HG02884 (cell line): Measurements from ENCODE around the gene CAT.

Experiments used
- ATAC-seq: cut with Tn5 transposase; IDR thresholded peaks from one replicate; pipeline ENCODE4 v1.9.1; 2021; ENCODE audit warnings: mild to moderate bottlenecking, moderate library complexity; ENCODE audit not compliant: unreplicated experiment

Gene CAT

DNA sequence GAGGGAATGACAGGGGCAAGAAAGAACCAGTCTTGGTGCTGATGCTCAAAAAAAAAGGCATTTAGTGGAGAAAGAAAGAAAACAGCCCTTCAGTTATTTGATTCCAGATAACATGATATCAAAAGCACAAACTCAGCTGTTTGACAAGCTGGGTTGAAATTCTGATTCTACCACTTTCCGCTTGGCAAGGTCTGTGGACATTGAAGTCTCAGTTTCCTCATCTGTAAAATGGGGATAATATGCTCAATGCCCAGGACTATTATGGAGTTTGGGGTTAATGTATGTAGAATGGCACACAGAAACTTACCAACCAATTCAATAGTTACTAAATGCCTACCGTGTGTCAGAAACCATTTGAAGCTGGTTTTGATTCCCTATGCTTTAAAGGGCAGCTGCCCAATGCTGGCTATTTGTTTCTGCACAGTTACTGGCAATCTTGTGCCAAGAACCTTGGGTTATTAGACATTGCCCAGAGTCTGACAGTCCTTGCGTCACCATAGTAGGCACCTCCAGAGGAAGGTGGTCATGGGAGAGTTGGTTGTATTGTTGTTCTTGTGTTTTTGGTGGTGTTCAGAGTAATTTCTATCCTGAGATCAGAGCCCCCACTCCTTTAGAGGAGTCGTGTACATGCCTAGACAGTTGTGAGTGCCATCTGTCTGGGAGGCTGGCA, 55.3 kb downstream of the CAT start:
- ATAC-seq: no peak

DNA sequence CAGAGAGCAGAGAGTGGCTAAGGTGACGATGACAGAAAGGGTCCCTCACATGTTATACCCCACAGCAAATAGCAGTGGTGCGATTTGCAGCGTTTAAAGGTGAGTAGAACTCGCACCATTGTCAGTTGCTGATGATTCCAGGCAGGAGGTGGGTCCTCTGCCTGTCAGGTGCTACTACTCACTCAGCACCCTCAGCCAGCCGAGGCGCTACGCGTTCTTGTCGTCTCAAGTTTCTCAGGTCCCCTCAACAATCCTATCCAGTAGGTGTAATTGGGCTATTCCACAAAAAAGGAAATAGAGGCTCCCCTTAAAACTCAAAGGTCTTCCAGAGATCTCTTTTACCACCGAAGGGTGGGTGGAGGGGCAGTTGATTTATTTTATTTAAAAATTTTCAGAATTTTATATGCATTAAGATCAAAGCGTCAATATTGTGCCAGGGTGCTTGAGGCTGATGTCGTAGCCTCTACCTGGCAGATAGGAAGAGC, 56.5 kb downstream of the CAT start:
- no peak for ATAC-seq

DNA sequence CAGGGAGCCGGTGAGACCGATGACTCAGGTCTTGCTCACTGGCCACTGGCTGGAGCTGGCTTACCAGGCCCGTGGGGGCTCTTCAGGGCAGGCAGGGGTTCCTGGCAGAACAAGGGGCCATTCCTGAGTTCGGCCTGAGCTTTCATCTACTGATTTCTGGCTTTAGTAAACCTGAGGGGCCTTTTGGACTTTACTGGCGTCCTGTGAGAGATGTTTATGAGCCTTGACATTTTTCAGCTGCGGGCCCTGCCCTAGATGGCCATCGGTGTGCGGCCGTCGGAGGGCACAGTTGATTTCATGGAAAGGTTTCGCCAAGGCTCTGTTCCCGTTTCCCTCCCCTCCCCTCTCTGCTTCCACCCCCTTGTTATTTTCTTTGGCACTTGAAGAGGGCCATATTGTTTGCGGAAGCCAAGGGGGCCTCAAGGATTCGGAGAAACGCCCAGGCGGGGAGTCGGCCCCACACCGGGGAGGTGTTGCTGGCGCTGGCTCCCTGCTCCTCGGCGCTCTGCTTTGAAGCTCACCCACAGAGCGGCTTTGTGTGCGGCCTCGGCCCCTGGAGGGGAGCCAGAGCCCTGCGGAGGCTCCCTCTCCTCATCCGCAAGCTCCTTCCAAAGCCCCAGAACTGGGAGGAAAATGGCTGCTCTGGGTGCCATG, 57.1 kb downstream of the CAT start:
- no peak for ATAC-seq

DNA sequence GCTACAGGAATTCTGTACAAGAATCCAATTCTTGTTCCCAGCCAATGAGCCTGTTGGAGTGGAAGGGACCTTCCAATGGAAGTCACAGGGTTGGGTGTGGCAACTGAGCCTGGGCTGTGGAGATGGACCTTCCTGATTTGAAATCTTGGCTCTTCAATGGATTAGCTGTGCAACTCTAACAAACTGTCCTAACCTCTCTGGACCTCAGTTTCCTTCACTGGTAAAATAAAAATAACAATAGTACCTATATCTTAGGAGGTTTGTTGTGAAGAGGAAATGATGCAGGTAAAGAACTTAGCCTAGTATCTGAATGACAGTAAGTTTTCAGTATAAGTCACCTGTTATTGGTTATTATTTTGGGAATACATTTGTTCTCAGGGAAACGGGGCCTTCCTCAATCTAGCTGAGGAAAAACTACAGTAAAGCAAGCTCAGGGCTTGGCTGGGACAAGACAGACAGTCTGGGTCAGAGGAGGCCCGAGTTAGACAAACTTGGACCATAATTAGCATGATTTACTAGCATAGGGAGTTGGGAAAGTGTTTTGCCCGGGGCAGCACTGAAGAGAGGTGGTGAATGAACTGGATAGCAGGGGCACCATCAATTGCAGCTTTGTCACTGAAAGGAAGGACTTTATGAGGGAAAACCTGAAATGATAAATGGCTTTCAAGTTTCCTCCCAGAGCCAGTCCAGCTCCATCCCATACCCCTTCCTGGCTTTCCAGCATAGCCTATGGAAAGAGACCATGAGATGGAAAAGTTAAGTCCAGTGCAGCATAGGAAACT, 61.2 kb downstream of the CAT start:
- ATAC-seq: no peak

DNA sequence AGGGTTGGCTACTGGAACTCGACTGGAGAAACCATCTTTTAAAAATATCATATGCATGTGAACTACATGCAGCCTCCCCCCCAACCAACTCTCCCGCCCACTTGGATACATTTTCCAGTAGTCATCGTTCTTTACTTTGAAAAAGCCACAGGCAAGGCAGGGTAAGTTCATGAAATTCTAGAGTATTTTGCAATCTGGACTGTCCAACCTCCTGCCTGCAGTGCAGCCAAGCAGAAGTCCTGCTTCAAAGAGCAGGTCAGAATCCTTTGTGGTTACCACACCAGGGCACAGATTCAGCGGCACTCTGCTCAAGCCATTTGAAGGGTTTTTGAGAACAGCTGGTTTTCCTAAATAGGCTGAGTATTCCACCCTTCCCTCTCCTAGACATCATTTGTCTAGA, 62.8 kb downstream of the CAT start:
- ATAC-seq: no peak

DNA sequence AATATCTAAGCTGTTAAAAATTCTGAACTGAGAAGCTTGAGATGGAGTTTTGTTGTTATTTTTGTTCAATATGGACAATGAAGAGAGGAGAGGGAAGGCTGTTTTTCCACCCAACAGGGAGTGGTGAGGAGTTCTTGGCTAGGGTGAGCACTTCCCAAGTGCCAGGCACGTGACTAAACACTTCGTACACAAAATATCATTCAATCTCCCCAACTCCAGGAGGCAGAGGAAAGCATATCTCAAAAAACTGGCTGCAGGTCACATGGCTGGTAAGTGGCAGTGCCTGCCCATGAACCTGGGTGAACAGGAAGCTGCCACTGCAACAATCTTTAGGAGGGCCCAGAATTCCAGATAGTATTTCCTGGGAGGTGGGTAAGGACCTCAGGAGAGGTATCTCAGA, 63.2 kb downstream of the CAT start:
- ATAC-seq: no peak

DNA sequence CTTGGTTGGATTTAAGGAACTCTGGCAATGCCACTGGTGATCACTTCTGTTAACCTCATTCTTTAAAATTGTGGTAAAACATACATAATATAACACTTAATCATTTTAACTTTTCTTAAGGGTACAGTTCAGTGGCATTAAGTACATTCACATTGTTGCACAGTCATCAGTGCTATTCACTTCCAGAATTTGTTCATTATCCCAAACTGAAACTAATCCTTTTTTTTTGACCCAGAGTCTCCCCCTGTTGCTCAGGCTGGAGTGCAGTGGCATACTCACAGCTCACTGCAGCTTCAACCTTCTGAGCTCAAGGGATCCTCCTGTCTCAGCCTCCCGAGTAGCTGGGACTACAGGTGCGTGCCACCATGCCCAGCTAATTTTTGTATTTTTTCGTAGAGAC, 64.2 kb downstream of the CAT start:
- ATAC-seq: no peak

DNA sequence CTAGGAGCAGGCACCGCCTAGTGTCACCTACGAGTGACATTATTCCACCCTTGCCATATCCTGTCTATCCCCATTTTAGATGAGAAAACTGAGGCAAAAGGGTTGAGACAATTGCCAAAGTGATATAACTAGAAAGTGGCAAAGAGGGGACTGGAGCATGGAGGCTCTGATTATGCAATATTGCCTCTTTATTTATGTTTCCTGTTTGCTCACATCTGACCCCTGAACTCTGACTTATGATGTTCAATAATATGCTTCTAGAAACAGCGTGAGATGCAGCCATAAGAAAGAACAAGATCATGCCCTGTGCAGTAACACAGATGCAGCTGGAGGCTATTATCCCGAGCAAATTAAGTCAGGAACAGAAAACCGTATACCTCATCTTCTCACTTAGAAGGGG, 67.1 kb downstream of the CAT start:
- ATAC-seq: no peak

DNA sequence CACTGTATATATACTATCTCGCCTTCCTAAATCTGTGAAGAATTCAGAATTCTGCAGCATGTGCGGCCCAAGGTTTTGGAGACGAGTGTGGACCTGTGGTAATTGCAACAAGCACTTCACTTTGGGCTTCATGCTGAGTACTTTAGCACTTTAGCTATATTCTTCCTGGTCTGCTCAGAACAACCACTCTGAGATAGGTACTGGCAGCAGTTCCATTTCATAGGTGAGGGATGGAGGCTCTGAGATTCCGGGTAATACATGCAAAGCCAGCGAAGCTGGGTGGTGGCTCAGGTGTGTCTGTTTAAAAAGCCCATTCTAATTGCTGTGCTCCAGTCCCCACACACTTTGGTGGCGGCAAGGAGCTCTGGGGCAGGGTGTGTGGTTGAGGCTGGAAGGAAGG, 68.4 kb downstream of the CAT start:
- ATAC-seq: no peak

DNA sequence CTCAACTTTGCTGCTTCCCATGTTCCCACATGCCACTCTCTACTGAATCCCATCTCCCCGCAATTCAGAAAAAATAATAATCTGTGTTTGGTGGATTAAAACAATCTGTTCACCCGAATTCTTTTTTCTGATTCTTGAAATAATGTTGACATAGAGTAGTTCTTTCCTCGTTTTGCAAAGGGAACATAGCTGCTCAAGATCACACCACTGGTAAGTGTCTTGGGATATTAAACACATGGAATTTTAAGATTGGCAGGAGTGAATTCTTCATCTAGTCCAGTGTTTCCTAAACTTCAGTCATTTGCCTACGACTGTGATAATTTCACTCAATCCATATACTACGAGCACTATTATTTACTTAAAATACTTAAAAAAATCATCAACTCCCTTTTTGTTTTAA, 68.9 kb downstream of the CAT start:
- ATAC-seq: no peak

DNA sequence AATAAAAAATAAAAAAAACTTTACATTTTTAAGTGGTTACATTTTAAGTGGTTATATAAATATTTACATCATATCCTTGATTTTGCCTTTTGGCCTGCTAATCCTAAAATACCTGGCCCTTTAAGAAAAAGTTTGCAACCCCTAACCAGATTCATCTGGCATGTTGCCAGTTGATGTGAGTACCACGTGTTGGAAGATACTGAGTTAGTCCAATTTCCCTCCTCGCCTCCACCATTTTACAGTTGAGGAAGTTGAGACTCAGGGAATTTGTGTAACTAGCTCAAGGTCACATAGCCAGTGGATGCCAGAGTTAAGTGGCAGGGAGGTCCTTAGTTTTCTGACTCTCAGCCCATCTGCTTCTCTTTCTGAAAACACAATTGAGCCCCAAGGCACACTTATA, 69.8 kb downstream of the CAT start:
- ATAC-seq: no peak

DNA sequence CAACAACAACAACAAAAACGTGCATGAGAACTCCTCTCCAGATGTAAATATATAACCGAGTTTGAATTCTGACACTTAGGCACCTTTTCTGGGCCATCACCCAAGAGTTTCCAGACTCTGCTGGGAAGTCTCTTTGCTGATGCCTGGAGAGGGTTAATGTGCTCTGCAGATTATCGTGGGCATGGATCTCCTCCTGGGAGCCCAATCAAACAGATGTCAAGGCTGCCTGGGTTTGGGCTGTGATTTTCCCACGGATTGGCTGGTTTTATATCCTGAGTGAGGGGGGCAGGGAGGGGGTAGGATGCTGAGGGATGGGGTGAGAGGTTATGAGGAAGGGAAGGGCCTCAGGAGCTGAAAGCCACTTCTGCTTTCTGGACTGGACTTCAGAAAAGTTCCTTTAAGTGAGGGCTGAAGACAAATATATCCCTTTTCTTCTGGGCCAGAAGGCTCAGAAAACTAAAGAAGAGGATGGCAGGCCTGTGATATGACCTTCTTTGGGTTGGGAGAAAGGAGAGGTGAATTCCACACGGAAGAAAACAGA, 70.7 kb downstream of the CAT start:
- ATAC-seq: no peak

DNA sequence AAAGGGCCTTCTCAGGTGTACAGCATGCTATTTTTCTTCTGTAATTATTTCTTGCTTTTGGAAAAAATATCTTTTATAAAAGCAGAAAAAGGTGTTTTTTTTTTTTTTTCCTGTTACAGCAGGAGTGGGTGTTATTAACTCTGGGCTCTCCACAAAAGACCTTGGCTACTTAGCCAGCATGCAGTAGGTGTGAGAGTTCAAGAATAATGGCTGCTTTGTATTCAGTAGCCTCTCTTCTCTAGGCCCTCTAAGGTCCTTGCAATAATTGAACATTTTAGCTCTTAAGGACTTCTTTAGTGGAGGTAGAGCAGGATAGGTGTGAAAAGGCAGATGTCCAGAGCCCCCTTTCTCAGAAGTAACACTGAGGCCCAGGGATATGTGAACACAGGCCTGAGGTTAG, 71.5 kb downstream of the CAT start:
- ATAC-seq: no peak

DNA sequence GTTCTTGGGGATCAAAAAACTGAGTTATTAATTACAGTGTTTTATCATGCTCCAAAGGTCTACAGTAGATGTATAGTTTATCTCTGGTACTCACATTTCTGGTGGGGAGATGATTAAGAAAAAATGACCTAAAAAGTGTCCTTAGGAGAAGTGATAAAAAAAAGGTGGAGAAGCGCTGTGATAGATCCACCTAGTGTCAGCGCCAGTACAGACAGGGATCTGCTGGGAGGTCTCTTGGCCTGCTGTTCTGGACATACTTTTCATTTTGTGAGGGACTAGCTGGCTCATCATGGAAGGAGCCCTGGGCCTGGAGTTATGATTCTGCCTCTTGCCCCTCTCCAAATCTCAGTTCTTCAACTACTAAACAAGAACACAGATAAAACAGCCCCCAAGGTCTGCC, 71.9 kb downstream of the CAT start:
- no peak for ATAC-seq

DNA sequence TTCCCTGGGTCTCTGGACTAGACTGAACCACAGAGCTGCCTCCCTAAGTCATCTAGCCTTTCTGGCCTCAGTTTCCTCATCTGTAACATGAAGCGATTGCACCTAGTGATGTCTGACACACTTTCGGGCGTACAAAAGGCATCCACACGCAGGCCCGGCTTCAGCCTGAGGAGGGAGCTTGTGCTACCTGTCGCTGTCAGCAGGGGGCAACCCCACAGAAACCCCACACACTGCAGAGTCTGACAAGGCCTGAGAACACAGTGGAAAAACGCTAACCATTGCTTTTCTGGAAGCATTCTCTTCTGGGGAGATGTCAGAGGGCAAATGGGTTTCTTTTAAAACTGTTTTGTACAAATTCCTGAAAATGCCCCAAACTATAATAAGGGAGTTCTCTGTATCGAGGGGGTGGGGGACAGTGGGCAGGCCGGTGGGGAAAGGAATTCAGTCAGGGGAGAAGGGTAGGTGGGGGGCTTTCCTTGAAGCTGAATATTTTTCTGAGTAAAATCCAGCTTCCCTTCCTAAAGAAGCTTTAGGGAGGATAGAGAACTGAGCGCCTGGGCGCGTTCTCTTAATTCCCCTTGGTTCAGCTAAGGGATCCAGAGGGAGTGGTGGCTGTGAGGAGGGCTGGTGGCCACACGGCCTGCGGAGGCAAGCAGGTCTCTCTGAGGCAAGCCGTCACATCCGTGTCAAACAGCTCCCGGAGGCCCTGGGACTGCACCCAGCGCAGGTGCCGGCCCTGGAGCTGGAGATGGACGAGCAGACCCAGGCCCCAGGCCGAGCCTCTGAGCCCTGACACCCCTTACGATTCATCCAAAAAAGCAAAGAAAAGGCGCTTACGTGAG, 74.3 kb downstream of the CAT start:
- peak; percentile 88 for ATAC-seq

DNA sequence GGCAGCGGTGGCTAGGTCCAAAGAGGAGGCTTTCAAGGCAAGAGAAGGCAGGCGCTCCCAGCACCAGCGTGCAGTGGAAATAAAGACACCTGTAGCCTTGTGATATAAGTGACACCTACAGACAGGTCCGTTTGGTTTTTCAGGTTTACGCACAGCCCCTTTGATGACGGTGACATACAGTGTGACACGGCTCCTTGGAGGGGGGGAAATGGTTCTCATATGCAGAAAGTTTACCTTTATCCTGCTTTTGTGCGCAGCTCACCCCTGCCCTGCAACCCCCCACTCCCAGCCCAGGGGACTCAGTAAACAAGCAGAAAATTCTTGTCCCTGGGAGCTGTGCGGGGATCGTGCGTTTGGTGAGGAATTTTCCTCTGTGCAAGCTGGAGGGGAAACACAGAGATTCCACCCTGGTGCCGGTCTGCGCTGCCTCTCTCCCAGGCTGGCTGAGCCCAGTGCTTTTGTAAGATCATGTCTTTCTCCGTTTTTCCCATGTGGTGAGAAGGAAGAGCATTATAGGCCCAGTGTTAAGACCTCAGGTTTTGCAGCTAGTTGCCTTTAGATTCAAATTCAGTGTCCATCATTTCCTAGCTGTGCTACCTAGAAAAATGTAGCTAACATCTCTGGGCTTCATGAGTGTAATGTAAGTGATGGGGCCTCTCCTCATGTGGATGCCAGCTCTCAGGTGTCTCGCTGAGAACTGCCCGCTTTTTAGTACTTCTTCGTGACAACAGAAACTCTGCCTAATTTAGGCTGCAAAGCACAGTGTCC, 75.1 kb downstream of the CAT start, which contains the start of gene ELF5:
Gene ELF5, minus strand, starts transcription at position 113 of the 768 bp plus-strand sequence. CDS start 8,045 bp downstream, outside the sequence.
- ATAC-seq: no peak

DNA sequence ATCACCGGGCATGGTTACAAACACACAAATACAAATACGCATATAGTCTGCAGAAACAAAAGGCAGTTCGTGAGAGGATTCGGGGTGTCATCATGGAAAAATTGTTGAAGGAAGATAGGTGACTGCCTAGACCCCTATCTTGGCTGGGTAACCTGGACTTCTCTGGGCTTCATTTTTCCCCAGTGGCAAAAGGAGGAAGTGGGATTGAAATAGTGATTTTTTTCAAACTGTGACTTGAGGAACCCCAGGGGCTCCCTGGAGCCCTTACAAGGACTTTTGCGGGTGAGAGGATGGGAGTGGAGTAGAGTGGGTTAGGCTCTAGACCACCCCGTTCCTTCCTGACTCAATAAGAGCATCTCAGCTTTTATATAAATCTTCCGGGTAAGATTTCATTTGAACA, 75.9 kb downstream of the CAT start:
- no peak for ATAC-seq

DNA sequence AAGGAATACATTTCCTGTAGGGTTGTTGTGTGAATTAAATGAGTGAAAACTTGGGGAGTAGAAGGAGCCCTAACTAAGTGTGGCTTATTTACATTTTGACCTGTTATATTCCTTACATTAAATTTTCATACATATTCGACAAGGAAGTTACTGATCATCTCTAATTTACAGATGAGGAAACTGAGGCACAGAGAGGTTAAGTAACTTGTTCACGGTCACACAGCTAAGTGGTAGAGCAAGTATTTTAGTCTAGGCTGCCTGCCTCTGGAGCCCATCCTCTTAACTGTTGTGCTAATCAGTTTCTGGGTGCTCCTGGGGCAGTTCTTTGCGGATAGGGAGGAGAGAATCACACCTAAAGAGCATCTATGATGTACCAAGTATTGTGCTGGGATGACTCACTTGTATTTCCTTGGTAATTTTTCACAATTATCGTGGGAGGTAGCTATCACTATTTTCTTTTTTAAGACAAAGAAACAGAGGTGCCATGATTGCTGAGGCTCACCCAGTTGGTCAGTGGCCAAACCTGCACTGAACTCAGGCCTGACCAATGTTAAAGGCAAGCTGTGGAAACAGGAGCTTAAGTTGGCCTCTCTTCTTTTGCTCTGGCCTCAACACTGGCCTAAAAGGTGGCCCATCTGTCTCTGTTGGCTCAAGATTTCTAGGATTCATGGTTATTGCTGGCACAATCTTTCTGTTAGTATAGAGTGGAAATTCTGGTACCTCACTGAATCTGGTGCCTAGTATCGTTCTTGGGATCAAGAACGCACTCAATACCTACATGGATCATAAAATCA, 77.7 kb downstream of the CAT start:
- no peak for ATAC-seq

DNA sequence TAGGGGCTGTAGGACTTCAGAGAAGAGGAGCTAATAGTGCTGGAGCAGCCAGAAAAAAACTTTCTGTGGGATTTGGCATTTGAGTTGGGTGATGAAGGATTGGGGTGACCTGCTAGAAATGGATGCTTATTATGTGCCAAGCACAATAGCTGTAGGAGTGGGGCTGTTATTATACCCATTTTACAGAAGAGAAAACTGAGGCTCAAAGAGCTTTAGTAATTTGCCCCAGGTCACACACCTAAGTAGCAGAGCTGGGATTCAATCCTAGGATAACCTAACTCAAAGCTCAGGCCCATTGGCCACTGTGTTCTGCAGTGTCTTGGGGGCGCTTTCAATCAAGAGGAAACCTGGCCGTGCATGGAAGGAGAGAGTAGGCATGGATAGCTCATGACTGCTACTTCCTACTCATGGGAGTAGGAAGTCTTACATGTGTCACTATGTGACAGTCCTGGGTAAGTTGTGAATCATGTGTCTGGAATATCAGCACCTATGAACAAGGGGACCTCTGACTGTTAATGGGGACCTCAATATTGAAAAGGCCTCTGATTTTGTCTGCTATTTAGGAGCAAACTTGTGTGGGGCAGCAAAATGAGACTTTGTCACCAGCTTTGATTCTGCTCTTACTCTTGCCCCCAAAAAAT, 81.0 kb downstream of the CAT start:
- ATAC-seq: no peak
